Prostate gland (tissue), 2 donors: Measurements from ENCODE around the gene NFE2L3. TPM values are rescaled to one million over a fixed set of nuclear protein-coding genes. Genes with fewer than 3 reads are reported as not detected.
"Not testable (repeated sequence)": the region's sequence is repeated elsewhere in the genome, so short reads cannot be mapped to it uniquely, and the experiment has no call there.

Experiments
- DNase-seq: peaks from one replicate; pipeline ENCODE4 v3.0.0-alpha.2; 2019; ENCODE audit warnings: low spot score
- H3K27ac ChIP-seq, 2 donors: fragments of 200-600 bp; sonication (generic); 2 replicates each; pipeline ENCODE4 v1.5.1; 2017 to 2019
- H3K27me3 ChIP-seq: fragments of 200-600 bp; sonication (generic); replicated peaks from 2 replicates; pipeline ENCODE4 v1.5.1; 2019; ENCODE audit not compliant: insufficient read depth
- H3K36me3 ChIP-seq, 2 donors: fragments of 200-600 bp; sonication (generic); 1 replicate in 1 of 2; 2 replicates in 1 of 2; pipeline versions ENCODE4 v1.5.1 to v1.8.1; 2017 to 2019
- H3K4me1 ChIP-seq: fragments of 200-600 bp; sonication (generic); replicated peaks from 2 replicates; pipeline ENCODE4 v1.5.1; 2019
- H3K4me3 ChIP-seq, 2 donors: fragments of 200-600 bp; sonication (generic); 2 replicates each; pipeline ENCODE4 v1.5.1; 2017 to 2019
- H3K9me3 ChIP-seq: fragments of 200-600 bp; sonication (generic); 2 replicates; pipeline ENCODE4 v1.5.1; 2017
- POLR2A ChIP-seq: fragments of 450-650 bp; IDR thresholded peaks from one replicate; pipeline ENCODE4 v1.6.1; 2016; ENCODE audit warnings: antibody characterized with exemption, mild to moderate bottlenecking
- POLR2AphosphoS5 ChIP-seq: sonication (generic); formaldehyde crosslinking; IDR thresholded peaks from one replicate; pipeline ENCODE4 v1.6.1; 2017; ENCODE audit warnings: antibody characterized with exemption
- WGBS: methylation state at CpG from one replicate; pipeline ENCODE4 v1.1.5; 2018; 5-methylcytosine and 5-hydroxymethylcytosine counted together
- intact Hi-C: fragments of 100-400 bp; cut with DNase I; formaldehyde crosslinking; loops from one replicate; pipeline ENCODE4 v1.14.2; 2022
- total RNA-seq, 2 donors: library from RNA; depleted of rRNA; stranded (reverse); fragments of >200 nt; gene quantifications; one replicate each; pipeline ENCODE4 v1.1.0, GENCODE V29; 2016
- TF ChIP-seq, protein P1 (sequence below), 4 experiments: fragments of 200-600 bp in 2 of 4; fragments of 450-650 bp in 2 of 4; sonication (generic) in 2 of 4; IDR thresholded peaks; 1 replicate in 3 of 4; 2 replicates in 1 of 4; pipeline ENCODE4 v1.5.1; 2016 to 2019; ENCODE audit warnings: antibody characterized with exemption in 4 of 4, mild to moderate bottlenecking in 2 of 4, moderate library complexity in 2 of 4

NFE2L3 gene
- total RNA-seq, 2 donors from 2014 or later: 2.0 to 4.3 TPM

GRCh38 chr7:26157520-26158105, 5.6 kb downstream of the NFE2L3 start:
- Histone ChIP-seq H3K4me3 (no peak overlapping the region), H3K27ac (no peak overlapping the region), H3K4me1 (no peaks in the 10 kb centered on the region), H3K9me3 (no peaks in the 10 kb centered on the region), H3K36me3 (no peaks in the 10 kb centered on the region), H3K27me3 (no peaks in the 10 kb centered on the region)
- no peak for DNase-seq
- WGBS: 44% methylated on average over 4 of the region's 4 CpGs
- intact Hi-C loops: no loop called here
- TF ChIP-seq, protein P1, sequence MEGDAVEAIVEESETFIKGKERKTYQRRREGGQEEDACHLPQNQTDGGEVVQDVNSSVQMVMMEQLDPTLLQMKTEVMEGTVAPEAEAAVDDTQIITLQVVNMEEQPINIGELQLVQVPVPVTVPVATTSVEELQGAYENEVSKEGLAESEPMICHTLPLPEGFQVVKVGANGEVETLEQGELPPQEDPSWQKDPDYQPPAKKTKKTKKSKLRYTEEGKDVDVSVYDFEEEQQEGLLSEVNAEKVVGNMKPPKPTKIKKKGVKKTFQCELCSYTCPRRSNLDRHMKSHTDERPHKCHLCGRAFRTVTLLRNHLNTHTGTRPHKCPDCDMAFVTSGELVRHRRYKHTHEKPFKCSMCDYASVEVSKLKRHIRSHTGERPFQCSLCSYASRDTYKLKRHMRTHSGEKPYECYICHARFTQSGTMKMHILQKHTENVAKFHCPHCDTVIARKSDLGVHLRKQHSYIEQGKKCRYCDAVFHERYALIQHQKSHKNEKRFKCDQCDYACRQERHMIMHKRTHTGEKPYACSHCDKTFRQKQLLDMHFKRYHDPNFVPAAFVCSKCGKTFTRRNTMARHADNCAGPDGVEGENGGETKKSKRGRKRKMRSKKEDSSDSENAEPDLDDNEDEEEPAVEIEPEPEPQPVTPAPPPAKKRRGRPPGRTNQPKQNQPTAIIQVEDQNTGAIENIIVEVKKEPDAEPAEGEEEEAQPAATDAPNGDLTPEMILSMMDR (IDR thresholded peaks at IDR 0.05): no peak
- no peak for TF ChIP-seq POLR2A
- no peak for TF ChIP-seq POLR2AphosphoS5

GRCh38 chr7:26159243-26159642, 7.2 kb downstream of the NFE2L3 start:
- no peaks in the 10 kb centered on the region for H3K27me3 ChIP-seq
- H3K36me3 ChIP-seq: no peaks in the 10 kb centered on the region
- no peaks in the 10 kb centered on the region for H3K9me3 ChIP-seq
- WGBS: 64% methylated on average over 2 of the region's 2 CpGs
- intact Hi-C loops: no loop called here
- TF ChIP-seq POLR2AphosphoS5 (no peak), POLR2A (no peak)
- TF ChIP-seq, protein P1 (IDR thresholded peaks at IDR 0.05): no peak
- no peak for DNase-seq
- H3K4me3 ChIP-seq: no peak overlapping the region
- H3K4me1 ChIP-seq: no peaks in the 10 kb centered on the region
- H3K27ac ChIP-seq: no peak overlapping the region

DNA sequence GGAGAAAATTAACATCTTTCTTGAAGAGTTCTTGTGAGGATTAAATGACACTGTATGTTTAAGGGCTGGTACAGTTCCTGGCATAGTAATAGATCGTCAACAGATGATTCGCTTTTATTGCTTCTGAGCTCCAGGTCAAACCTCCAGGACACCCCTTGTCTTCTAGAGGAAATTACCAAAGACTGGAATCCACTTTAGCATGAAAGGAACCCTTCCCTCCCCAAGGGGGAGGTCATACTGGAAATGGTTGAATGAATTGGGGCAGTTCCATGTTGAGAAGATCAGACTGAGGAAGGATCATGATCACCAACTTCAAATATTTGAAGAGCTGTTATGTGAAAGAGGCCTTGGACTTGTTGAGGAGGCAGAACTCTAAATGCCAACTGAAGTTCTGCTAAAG, 8.9 kb downstream of the NFE2L3 start:
- DNase-seq: no peak
- Histone ChIP-seq H3K36me3 (no peaks in the 10 kb centered on the region), H3K27ac (no peak overlapping the region), H3K4me1 (no peaks in the 10 kb centered on the region), H3K4me3 (no peak overlapping the region), H3K9me3 (no peaks in the 10 kb centered on the region), H3K27me3 (no peaks in the 10 kb centered on the region)
- 84% methylated on average over 2 of the region's 2 CpGs for WGBS
- intact Hi-C loops: no loop called here
- TF ChIP-seq POLR2AphosphoS5 (no peak), POLR2A (no peak)
- TF ChIP-seq, protein P1 (IDR thresholded peaks at IDR 0.05): no peak

GRCh38 chr7:26162431-26162830, 10.4 kb downstream of the NFE2L3 start:
- H3K27ac ChIP-seq: no peak overlapping the region
- H3K36me3 ChIP-seq: no peaks in the 10 kb centered on the region
- H3K4me1 ChIP-seq: no peaks in the 10 kb centered on the region
- H3K9me3 ChIP-seq: no peaks in the 10 kb centered on the region
- no peak for DNase-seq
- TF ChIP-seq, protein P1 (IDR thresholded peaks at IDR 0.05): no peak
- TF ChIP-seq POLR2AphosphoS5 (no peak), POLR2A (no peak)
- 88% methylated on average over 2 of the region's 2 CpGs for WGBS
- intact Hi-C loops: no loop called here
- no peaks in the 10 kb centered on the region for H3K27me3 ChIP-seq
- H3K4me3 ChIP-seq: no peak overlapping the region

DNA sequence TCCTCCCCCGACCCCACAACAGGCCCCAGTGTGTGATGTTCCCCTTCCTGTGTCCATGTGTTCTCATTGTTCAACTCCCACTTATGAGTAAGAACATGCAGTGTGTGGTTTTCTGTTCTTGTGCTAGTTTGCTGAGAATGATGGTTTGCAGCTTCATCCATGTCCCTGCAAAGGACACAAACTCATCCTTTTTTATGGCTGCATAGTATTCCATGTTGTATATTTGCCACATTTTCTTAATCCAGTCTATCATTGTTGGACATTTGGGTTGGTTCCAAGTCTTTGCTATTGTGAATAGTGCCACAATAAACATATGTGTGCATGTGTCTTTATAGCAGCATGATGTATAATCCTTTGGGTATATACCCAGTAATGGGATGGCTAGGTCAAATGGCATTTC, 11.8 kb downstream of the NFE2L3 start:
- H3K9me3 ChIP-seq, H3K27ac ChIP-seq, H3K27me3 ChIP-seq, DNase-seq, H3K36me3 ChIP-seq, H3K4me1 ChIP-seq, H3K4me3 ChIP-seq, intact Hi-C loops: not testable (repeated sequence)
- WGBS: 90% methylated on average over 1 of the region's 1 CpG
